ENCODE measurements around the gene STAC2.

STAC2 gene

GRCh38 chr17:39170558-39170957, 55.2 kb downstream of the STAC2 start:
- TF ChIP-seq EZH2 (optimal IDR thresholded peaks at IDR 0.05; ENCODE audit: low read depth, low read length) (no peak), CTCF (IDR thresholded peaks at IDR 0.05; ENCODE audit: low read length) (no peak), EZH2phosphoT487 (IDR thresholded peaks at IDR 0.05; ENCODE audit: low read length) (no peak)
- peaks cover 24% of the 10 kb centered on the region for H3K4me1 ChIP-seq (ENCODE audit: low read length)
- H3K4me3 ChIP-seq (ENCODE audit: low read length), result no peak overlapping the region
- H3K9ac ChIP-seq (ENCODE audit: low read length), result no peak overlapping the region
- H3K79me2 ChIP-seq (ENCODE audit: low read length), result no peaks in the 10 kb centered on the region
- no peak overlapping the region for H2AFZ ChIP-seq (ENCODE audit: low read length)
- no peaks in the 10 kb centered on the region for H3K36me3 ChIP-seq (replicated peaks; ENCODE audit: insufficient read depth, low read length)
- no peak for DNase-seq
- no peaks in the 10 kb centered on the region for H3K9me3 ChIP-seq (replicated peaks; ENCODE audit: insufficient read depth, low read length)
- H3K4me2 ChIP-seq (ENCODE audit: low read depth, low read length), result no peak overlapping the region
- no peaks in the 10 kb centered on the region for H3K27me3 ChIP-seq (replicated peaks; ENCODE audit: insufficient read depth, low read length)
- no peaks in the 10 kb centered on the region for H4K20me1 ChIP-seq (ENCODE audit: insufficient read depth, low read length)
- no peak overlapping the region for H3K27ac ChIP-seq (ENCODE audit: low read length)
- peaks cover 20% of the 10 kb centered on the region for H3F3A ChIP-seq (ENCODE audit: insufficient read depth, low read length)
- no peaks in the 10 kb centered on the region for H3K9me2 ChIP-seq (replicated peaks; ENCODE audit: insufficient read depth, low read length)

- H3K9ac ChIP-seq (ENCODE audit: low read length), result no peak overlapping the region
- DNase-seq, result no peak
- peaks cover 20% of the 10 kb centered on the region for H3F3A ChIP-seq (ENCODE audit: insufficient read depth, low read length)
- no peaks in the 10 kb centered on the region for H4K20me1 ChIP-seq (ENCODE audit: insufficient read depth, low read length)
- H3K36me3 ChIP-seq (replicated peaks; ENCODE audit: insufficient read depth, low read length), result no peaks in the 10 kb centered on the region
- TF ChIP-seq EZH2 (optimal IDR thresholded peaks at IDR 0.05; ENCODE audit: low read depth, low read length), result no peak
- TF ChIP-seq EZH2phosphoT487 (IDR thresholded peaks at IDR 0.05; ENCODE audit: low read length), result no peak
- TF ChIP-seq CTCF (IDR thresholded peaks at IDR 0.05; ENCODE audit: low read length), result no peak
- H3K79me2 ChIP-seq (ENCODE audit: low read length), result no peaks in the 10 kb centered on the region
- no peak overlapping the region for H3K4me3 ChIP-seq (ENCODE audit: low read length)
- no peak overlapping the region for H2AFZ ChIP-seq (ENCODE audit: low read length)
- no peak overlapping the region for H3K4me2 ChIP-seq (ENCODE audit: low read depth, low read length)
- H3K4me1 ChIP-seq (ENCODE audit: low read length), result peaks cover 24% of the 10 kb centered on the region
- no peaks in the 10 kb centered on the region for H3K9me3 ChIP-seq (replicated peaks; ENCODE audit: insufficient read depth, low read length)
- no peaks in the 10 kb centered on the region for H3K9me2 ChIP-seq (replicated peaks; ENCODE audit: insufficient read depth, low read length)
- H3K27me3 ChIP-seq (replicated peaks; ENCODE audit: insufficient read depth, low read length), result no peaks in the 10 kb centered on the region
- no peak overlapping the region for H3K27ac ChIP-seq (ENCODE audit: low read length)
Measured at GRCh38 chr17:39170109-39170508, 55.6 kb downstream of the STAC2 start.

GRCh38 chr17:39169518-39169917, 56.2 kb downstream of the STAC2 start:
- H3K4me3 ChIP-seq (ENCODE audit: low read length), result no peak overlapping the region
- H3K4me2 ChIP-seq (ENCODE audit: low read depth, low read length), result no peak overlapping the region
- no peak overlapping the region for H3K27ac ChIP-seq (ENCODE audit: low read length)
- H3K9ac ChIP-seq (ENCODE audit: low read length), result no peak overlapping the region
- H3K36me3 ChIP-seq (replicated peaks; ENCODE audit: insufficient read depth, low read length), result no peaks in the 10 kb centered on the region
- H4K20me1 ChIP-seq (ENCODE audit: insufficient read depth, low read length), result no peaks in the 10 kb centered on the region
- no peaks in the 10 kb centered on the region for H3K79me2 ChIP-seq (ENCODE audit: low read length)
- H3K9me2 ChIP-seq (replicated peaks; ENCODE audit: insufficient read depth, low read length), result no peaks in the 10 kb centered on the region
- H3K4me1 ChIP-seq (ENCODE audit: low read length), result peaks cover 24% of the 10 kb centered on the region
- no peak overlapping the region for H2AFZ ChIP-seq (ENCODE audit: low read length)
- no peaks in the 10 kb centered on the region for H3K27me3 ChIP-seq (replicated peaks; ENCODE audit: insufficient read depth, low read length)
- peaks cover 20% of the 10 kb centered on the region for H3F3A ChIP-seq (ENCODE audit: insufficient read depth, low read length)
- H3K9me3 ChIP-seq (replicated peaks; ENCODE audit: insufficient read depth, low read length), result no peaks in the 10 kb centered on the region
- TF ChIP-seq CTCF (IDR thresholded peaks at IDR 0.05; ENCODE audit: low read length) (no peak), EZH2phosphoT487 (IDR thresholded peaks at IDR 0.05; ENCODE audit: low read length) (no peak), EZH2 (optimal IDR thresholded peaks at IDR 0.05; ENCODE audit: low read depth, low read length) (no peak)
- DNase-seq, result no peak

Measured in MM.1S (cell line).